GM23338 (cell line): Measurements from ENCODE around the gene FILIP1. TPM values are rescaled to one million over a fixed set of nuclear protein-coding genes. Genes with fewer than 3 reads are reported as not detected.

Experiments used
- ATAC-seq: fragments of 200-7000 bp; cut with Tn5 transposase; 3 replicates; pipeline ENCODE4 v1.9.1; 2020
- DNase-seq: peaks from one replicate; pipeline ENCODE4 v3.0.0-alpha.2; 2015; ENCODE audit warnings: low spot score
- H2AFZ ChIP-seq: fragments of 200-600 bp; sonication (generic); 2 replicates; pipeline ENCODE4 v1.8.0; 2016; ENCODE audit warnings: antibody characterized with exemption, mild to moderate bottlenecking, moderate library complexity
- H3F3A ChIP-seq: fragments of 200-600 bp; sonication (generic); replicated peaks from 2 replicates; pipeline ENCODE4 v1.8.0; 2017; ENCODE audit warnings: antibody characterized with exemption, mixed run types, low read depth
- H3K27ac ChIP-seq: fragments of 200-600 bp; sonication (generic); 2 replicates; pipeline ENCODE4 v1.6.1; 2016; ENCODE audit warnings: low read depth
- H3K27me3 ChIP-seq: fragments of 200-600 bp; sonication (generic); 2 replicates; pipeline ENCODE4 v1.8.0; 2016; ENCODE audit warnings: mild to moderate bottlenecking, mixed run types, moderate library complexity; ENCODE audit not compliant: insufficient read depth
- H3K36me3 ChIP-seq: fragments of 200-600 bp; sonication (generic); 2 replicates; pipeline ENCODE4 v1.8.0; 2016; ENCODE audit warnings: mild to moderate bottlenecking; ENCODE audit not compliant: insufficient read depth
- H3K4me1 ChIP-seq: fragments of 200-600 bp; sonication (generic); 2 replicates; pipeline ENCODE4 v1.8.0; 2016; ENCODE audit warnings: mild to moderate bottlenecking, moderate library complexity; ENCODE audit not compliant: insufficient read depth
- H3K4me2 ChIP-seq: fragments of 200-600 bp; sonication (generic); 2 replicates; pipeline ENCODE4 v1.7.1; 2017; ENCODE audit warnings: mixed run types
- H3K4me3 ChIP-seq: fragments of 200-600 bp; sonication (generic); 2 replicates; pipeline ENCODE4 v1.6.1; 2016; ENCODE audit warnings: mixed run types
- H3K79me2 ChIP-seq: fragments of 200-600 bp; sonication (generic); replicated peaks from 2 replicates; pipeline ENCODE4 v1.8.0; 2017; ENCODE audit warnings: mild to moderate bottlenecking; ENCODE audit not compliant: insufficient read depth
- H3K9me2 ChIP-seq: fragments of 200-600 bp; sonication (generic); 2 replicates; pipeline ENCODE4 v1.8.0; 2017; ENCODE audit not compliant: insufficient read depth
- H4K20me1 ChIP-seq: fragments of 200-600 bp; sonication (generic); replicated peaks from 2 replicates; pipeline ENCODE4 v1.8.0; 2017; ENCODE audit warnings: mild to moderate bottlenecking; ENCODE audit not compliant: insufficient read depth
- H3K27ac Mint-ChIP-seq: 2 replicates; pipeline ENCODE4 v1.8.0; 2020; ENCODE audit warnings: inconsistent platforms, mild to moderate bottlenecking, moderate library complexity, mixed read lengths
- H3K27me3 Mint-ChIP-seq: 3 replicates; pipeline ENCODE4 v1.8.0; 2022; ENCODE audit warnings: low read depth, mild to moderate bottlenecking, moderate library complexity, mixed read lengths, inconsistent platforms; ENCODE audit not compliant: insufficient read depth, poor library complexity
- H3K36me3 Mint-ChIP-seq: 3 replicates; pipeline ENCODE4 v1.8.0; 2021; ENCODE audit warnings: low read depth, mild to moderate bottlenecking, inconsistent platforms, moderate library complexity, mixed read lengths
- H3K4me1 Mint-ChIP-seq: 3 replicates; pipeline ENCODE4 v1.8.0; 2020; ENCODE audit warnings: mild to moderate bottlenecking, inconsistent platforms, mixed read lengths
- H3K4me3 Mint-ChIP-seq: 3 replicates; pipeline ENCODE4 v1.8.0; 2021; ENCODE audit warnings: moderate library complexity, mild to moderate bottlenecking, inconsistent platforms, mixed read lengths
- H3K9me3 Mint-ChIP-seq: 3 replicates; pipeline ENCODE4 v1.8.0; 2020; ENCODE audit warnings: moderate library complexity, mild to moderate bottlenecking, inconsistent platforms, mixed read lengths
- CREB1 ChIP-seq: fragments of 250-450 bp; sonication (Bioruptor Pico); IDR thresholded peaks from 2 replicates; pipeline ENCODE4 v1.5.0; 2020; ENCODE audit warnings: low read depth, mild to moderate bottlenecking, moderate library complexity
- CTCF ChIP-seq, 2 experiments: fragments of 200-600 bp in 1 of 2; sonication (generic) in 1 of 2; conservative IDR thresholded peaks; 2 replicates each; pipeline versions ENCODE4 v1.5.1 to v1.6.1; 2016 to 2017; ENCODE audit warnings: antibody characterized with exemption in 2 of 2, low read depth in 2 of 2, mild to moderate bottlenecking in 2 of 2, moderate library complexity in 1 of 2
- ETS1 ChIP-seq: IDR thresholded peaks from 2 replicates; pipeline ENCODE4 v1.6.1; 2016; ENCODE audit warnings: antibody characterized with exemption
- EZH2phosphoT487 ChIP-seq: fragments of 200-600 bp; sonication (generic); IDR thresholded peaks from one replicate; pipeline ENCODE4 v1.8.1; 2018; ENCODE audit warnings: antibody characterized with exemption; ENCODE audit not compliant: unreplicated experiment
- REST ChIP-seq: IDR thresholded peaks from one replicate; pipeline ENCODE4 v1.6.1; 2018; ENCODE audit warnings: antibody characterized with exemption; ENCODE audit not compliant: unreplicated experiment
- STAT1 ChIP-seq: IDR thresholded peaks from one replicate; pipeline ENCODE4 v1.6.1; 2016; ENCODE audit warnings: antibody characterized with exemption; ENCODE audit not compliant: unreplicated experiment
- ZNF331 ChIP-seq: fragments of 250-450 bp; sonication (Bioruptor Pico); IDR thresholded peaks from 2 replicates; pipeline ENCODE4 v1.5.0; 2020; ENCODE audit warnings: low read depth, mild to moderate bottlenecking, moderate library complexity
- polyA plus RNA-seq: library from polyadenylated mRNA; unstranded; fragments of >200 nt; fragmentation: Nextera tagmentation; extraction: Ambion mirVana; gene quantifications from 2 replicates; pipeline ENCODE4 v1.2.1, GENCODE V29; 2016
- total RNA-seq: library from RNA; depleted of rRNA; stranded (reverse); fragments of >200 nt; shearing (Covaris generic); gene quantifications from 2 replicates; pipeline ENCODE4 v1.2.3, GENCODE V29; 2014

FILIP1 gene
- total and polyA plus RNA-seq, 2 experiments from 2014 or later, result 3.7 to 6.4 TPM

- TF ChIP-seq REST (no peak), EZH2phosphoT487 (no peak)
Observed at GRCh38 chr6:75524322-75524972, 30.8 kb upstream of the FILIP1 start (continued).

GRCh38 chr6:75516757-75517156 is 23.2 kb upstream of the FILIP1 start:
- Histone ChIP-seq H4K20me1 (no peaks in the 10 kb centered on the region), H3K4me1 (no peaks in the 10 kb centered on the region), H3K4me2 (no peak overlapping the region), H3K36me3 (no peaks in the 10 kb centered on the region), H3K9me2 (peaks cover 18% of the 10 kb centered on the region), H2AFZ (no peak overlapping the region), H3K79me2 (no peaks in the 10 kb centered on the region), H3F3A (no peaks in the 10 kb centered on the region), H3K27me3 (no peaks in the 10 kb centered on the region), H3K4me3 (no peak overlapping the region), H3K27ac (no peak overlapping the region)
- Mint-ChIP-seq H3K36me3 (no peaks in the 10 kb centered on the region), H3K4me1 (no peaks in the 10 kb centered on the region), H3K27ac (no peak overlapping the region), H3K4me3 (no peak overlapping the region), H3K9me3 (no peaks in the 10 kb centered on the region), H3K27me3 (no peaks in the 10 kb centered on the region)
- ATAC-seq (no peak), DNase-seq (no peak)
- TF ChIP-seq CTCF (conservative IDR thresholded peaks at IDR 0.05; ENCODE audit: low read depth in 2 of 2) (peak in 1 of 2 experiments; percentile 21; a peak in 1 of 4 replicates), CREB1 (CRISPR knock-in tag) (no peak)

GRCh38 chr6:75512591-75512990 is 19.0 kb upstream of the FILIP1 start:
- Mint-ChIP-seq H3K4me3 (no peak overlapping the region), H3K36me3 (no peaks in the 10 kb centered on the region), H3K27ac (no peak overlapping the region), H3K27me3 (no peaks in the 10 kb centered on the region), H3K9me3 (no peaks in the 10 kb centered on the region), H3K4me1 (no peaks in the 10 kb centered on the region)
- Histone ChIP-seq H3K4me1 (no peaks in the 10 kb centered on the region), H3K79me2 (no peaks in the 10 kb centered on the region), H3K4me3 (no peak overlapping the region), H3K27ac (no peak overlapping the region), H3K9me2 (peaks cover 11% of the 10 kb centered on the region), H3K36me3 (no peaks in the 10 kb centered on the region), H2AFZ (no peak overlapping the region), H3K4me2 (no peak overlapping the region), H4K20me1 (no peaks in the 10 kb centered on the region), H3K27me3 (no peaks in the 10 kb centered on the region), H3F3A (no peaks in the 10 kb centered on the region)
- ATAC-seq (no peak), DNase-seq (no peak)
- TF ChIP-seq ETS1 (no peak), STAT1 (no peak), CTCF (conservative IDR thresholded peaks at IDR 0.05; ENCODE audit: low read depth in 2 of 2) (no peak), REST (no peak), CREB1 (CRISPR knock-in tag) (no peak), ZNF331 (CRISPR knock-in tag) (no peak)
